Suppressor macrophage (primary cell): ENCODE results near the gene FSHB.
"Not testable (repeated sequence)": the region's sequence is repeated elsewhere in the genome, so short reads cannot be mapped to it uniquely, and the experiment has no call there.

Experiments used
- DNase-seq, 4 experiments: peaks; one replicate each; pipeline ENCODE4 v3.0.0-alpha.2; 2020 to 2022

Gene FSHB

DNA sequence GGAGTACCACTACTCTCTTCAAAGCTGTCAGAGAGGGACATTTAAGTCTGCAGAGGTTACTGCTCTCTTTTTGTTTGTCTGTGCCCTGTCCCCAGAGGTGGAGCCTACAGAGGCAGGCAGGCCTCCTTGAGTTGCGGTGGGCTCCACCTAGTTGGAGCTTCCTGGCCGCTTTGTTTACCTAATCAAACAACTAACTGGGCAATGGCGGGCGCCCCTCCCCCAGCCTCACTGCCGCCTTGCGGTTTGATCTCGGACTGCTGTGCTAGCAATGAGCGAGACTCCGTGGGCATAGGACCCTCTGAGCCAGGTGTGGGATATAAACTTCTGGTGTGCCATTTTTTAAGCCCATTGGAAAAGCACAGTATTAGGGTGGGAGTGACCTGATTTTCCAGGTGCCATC lies 37.8 kb downstream of the FSHB start:
- DNase-seq, result not testable (repeated sequence)

DNA sequence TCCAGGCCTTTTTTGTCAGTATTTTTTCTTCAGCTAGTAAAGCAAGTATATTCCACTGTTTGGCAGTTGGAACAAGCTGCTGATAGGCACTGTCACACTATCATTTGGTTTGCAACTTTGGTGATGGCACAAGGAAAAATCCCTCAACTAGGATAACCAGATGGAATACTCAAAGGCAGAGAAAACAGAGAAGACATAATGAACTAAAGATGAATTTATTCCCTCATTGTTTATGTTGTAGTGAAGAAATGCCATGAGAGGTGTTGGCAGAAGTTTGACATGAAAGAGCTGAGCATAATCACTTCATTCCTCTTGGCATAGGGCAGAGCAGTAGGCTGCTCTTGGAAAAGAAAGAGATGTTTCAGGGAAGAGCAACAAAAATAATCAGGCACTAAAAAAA lies 39.9 kb downstream of the FSHB start:
- DNase-seq, result no peak

DNA sequence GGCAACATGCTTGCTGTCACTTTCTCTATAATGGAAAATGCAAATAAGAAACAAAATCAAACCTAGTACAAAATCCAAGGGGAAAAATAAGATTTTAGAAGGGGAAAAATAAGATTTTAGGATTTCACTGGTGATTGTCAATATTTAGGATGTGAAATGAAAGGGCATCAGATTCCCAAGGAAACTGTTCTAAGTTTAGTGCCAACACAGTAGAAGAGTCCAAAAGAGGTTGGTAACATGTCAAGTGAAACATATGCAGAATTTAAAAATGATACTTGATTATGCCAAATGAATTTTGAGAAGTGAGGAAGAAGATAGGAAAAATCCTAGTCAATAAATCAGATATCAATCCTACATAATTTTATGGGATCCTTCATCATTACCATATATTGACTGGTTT lies 46.4 kb downstream of the FSHB start:
- DNase-seq, result no peak

DNA sequence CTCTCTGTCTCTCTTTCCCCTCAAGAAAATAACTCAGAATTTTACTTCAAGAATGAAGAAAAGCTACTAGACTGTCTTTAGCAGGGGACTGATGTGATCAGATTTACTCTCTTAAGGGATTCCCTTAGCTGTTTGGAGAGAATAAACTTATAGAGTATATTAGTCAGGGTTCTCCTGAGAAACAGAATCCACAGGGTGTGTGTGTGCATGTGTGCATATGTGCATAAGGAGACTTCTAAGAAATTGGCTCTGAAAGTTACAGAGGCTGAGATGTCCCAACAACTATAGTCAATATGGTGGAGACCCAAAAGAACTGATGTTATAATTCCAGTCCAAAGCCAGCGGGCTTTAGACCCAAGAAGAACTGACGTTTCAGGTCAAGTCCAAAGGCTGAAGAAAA lies 49.0 kb downstream of the FSHB start:
- DNase-seq, result no peak

DNA sequence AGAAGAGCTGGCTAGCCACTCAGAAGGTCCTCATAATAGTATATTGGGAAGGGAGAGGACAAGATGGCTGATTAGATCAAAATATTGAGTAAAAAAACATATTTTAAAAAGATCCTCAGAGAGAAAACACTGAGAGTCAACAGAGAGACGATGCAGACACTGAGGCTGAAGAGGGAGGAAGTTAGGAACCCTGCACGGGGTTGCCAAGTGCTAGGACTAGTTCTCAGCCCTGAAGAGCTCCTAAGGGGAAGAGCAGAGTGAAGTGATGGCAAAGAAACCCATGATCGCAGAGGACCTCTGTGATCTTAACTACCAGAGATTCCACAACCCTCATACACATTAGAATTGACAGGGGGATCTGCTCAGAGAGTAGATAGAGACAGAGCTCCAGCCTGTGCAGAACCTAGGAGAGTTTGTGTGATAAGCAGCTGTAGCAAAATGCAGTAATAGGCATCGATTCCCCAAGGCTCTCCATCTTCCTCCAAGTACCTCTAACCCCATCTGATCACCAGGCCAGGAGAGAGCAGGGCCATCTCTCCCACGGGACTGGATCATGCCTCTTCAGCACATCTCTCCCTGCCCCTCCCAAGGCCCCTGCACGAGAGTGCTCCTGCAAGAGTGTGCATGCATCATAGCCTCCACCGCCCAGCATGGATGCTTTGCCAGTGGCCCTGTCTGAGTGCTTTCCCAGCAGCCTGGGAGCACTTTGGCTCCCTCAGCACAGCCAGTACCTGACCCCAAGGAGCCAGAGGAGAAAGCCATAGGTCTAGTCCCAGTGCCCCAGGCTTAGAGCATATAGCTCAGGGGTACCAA lies 50.9 kb downstream of the FSHB start:
- no peak for DNase-seq

DNA sequence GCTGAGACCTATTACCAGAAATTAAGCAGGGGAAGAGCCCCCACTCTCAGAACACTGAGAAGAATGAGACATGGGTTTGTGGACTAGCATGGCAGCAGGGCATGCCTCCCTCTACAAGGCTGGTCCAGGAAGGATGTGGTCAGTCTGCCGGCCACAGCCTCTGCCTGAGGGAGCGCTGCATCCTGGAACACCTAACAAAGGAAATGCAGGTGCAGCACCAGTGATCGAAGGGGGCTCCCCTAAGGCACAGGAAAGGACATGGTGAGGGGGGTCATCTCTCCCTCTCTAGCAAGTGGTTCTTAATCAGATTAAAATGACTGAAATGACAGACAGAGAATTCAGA lies 51.4 kb downstream of the FSHB start:
- no peak for DNase-seq
